Body of pancreas (tissue), 4 donors: ENCODE measurements around the gene GSG1L.

Experiments
- POLR2A ChIP-seq, 3 donors: fragments of 450-650 bp; IDR thresholded peaks; one replicate each; pipeline ENCODE4 v1.6.1; 2016; ENCODE audit warnings: antibody characterized with exemption in 3 of 3, mild to moderate bottlenecking in 2 of 3
- TF ChIP-seq, protein P1 (sequence below), 7 experiments: fragments of 450-650 bp in 4 of 7; fragments of 200-600 bp in 3 of 7; sonication (generic) in 3 of 7; IDR thresholded peaks; one replicate each; pipeline ENCODE4 v1.5.1; 2016 to 2019; ENCODE audit warnings: antibody characterized with exemption in 7 of 7

DNA sequence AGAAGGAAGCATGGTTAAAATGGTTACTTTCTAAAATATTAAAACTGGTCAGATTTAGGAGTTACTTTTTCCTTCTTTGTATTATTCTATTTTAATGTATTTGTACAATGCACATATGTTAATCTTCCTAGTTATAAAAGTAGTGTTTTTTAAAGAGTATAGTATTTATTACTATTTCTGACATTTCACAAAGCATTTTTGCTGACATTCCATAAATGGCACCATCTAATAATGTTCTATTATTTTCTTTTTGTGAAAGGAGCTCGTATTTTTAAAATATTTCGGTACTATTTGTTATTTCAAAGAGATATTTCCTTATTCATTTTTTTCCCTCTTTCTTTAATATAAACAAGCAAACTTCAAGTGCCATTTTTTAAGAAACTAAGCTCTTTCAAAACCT is 47.5 kb upstream of the GSG1L start:
- TF ChIP-seq, protein P1, sequence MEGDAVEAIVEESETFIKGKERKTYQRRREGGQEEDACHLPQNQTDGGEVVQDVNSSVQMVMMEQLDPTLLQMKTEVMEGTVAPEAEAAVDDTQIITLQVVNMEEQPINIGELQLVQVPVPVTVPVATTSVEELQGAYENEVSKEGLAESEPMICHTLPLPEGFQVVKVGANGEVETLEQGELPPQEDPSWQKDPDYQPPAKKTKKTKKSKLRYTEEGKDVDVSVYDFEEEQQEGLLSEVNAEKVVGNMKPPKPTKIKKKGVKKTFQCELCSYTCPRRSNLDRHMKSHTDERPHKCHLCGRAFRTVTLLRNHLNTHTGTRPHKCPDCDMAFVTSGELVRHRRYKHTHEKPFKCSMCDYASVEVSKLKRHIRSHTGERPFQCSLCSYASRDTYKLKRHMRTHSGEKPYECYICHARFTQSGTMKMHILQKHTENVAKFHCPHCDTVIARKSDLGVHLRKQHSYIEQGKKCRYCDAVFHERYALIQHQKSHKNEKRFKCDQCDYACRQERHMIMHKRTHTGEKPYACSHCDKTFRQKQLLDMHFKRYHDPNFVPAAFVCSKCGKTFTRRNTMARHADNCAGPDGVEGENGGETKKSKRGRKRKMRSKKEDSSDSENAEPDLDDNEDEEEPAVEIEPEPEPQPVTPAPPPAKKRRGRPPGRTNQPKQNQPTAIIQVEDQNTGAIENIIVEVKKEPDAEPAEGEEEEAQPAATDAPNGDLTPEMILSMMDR (IDR thresholded peaks at IDR 0.05) = no peak
- no peak for TF ChIP-seq POLR2A (IDR thresholded peaks at IDR 0.05)
